NCI-H1105 treated with DMSO at 0.1 percent for 48 hours (cell line): ENCODE data around the gene C4orf51.

ENCODE experiments used
- DNase-seq: peaks from one replicate; lab custom pipeline; 2025; lab: John Stamatoyannopoulos, UW

C4orf51 gene

GRCh38 chr4:145757188-145757587 lies 77.2 kb downstream of the C4orf51 start:
- DNase-seq = no peak

- DNase-seq = no peak
These were observed 80.2 kb downstream of the C4orf51 start for GRCh38 chr4:145760176-145760575.

GRCh38 chr4:145760961-145761929 lies 81.3 kb downstream of the C4orf51 start:
- no peak for DNase-seq

- DNase-seq = no peak
These were observed 82.8 kb downstream of the C4orf51 start for GRCh38 chr4:145762719-145763118.

- no peak for DNase-seq
These were observed 83.5 kb downstream of the C4orf51 start for GRCh38 chr4:145763399-145763798.

GRCh38 chr4:145766273-145766672 lies 86.3 kb downstream of the C4orf51 start:
- no peak for DNase-seq

- DNase-seq = no peak
These were observed 89.6 kb downstream of the C4orf51 start for GRCh38 chr4:145769450-145770037.

GRCh38 chr4:145770124-145770523 lies 90.2 kb downstream of the C4orf51 start:
- no peak for DNase-seq

- DNase-seq = no peak
These were observed 92.4 kb downstream of the C4orf51 start for GRCh38 chr4:145772347-145772746.

GRCh38 chr4:145773581-145774234 lies 93.8 kb downstream of the C4orf51 start:
- DNase-seq = no peak

- DNase-seq = no peak
These were observed 94.5 kb downstream of the C4orf51 start for GRCh38 chr4:145774473-145774872.

GRCh38 chr4:145775406-145775805 lies 95.5 kb downstream of the C4orf51 start:
- DNase-seq = no peak

- no peak for DNase-seq
These were observed 96.3 kb downstream of the C4orf51 start for GRCh38 chr4:145776208-145776607.

- no peak for DNase-seq
These were observed 99.4 kb downstream of the C4orf51 start for GRCh38 chr4:145779319-145779801.

GRCh38 chr4:145781351-145781750 lies 101.4 kb downstream of the C4orf51 start:
- no peak for DNase-seq
